ENCODE results near the gene N4BP2L2.

- TF ChIP-seq CTCF (conservative IDR thresholded peaks at IDR 0.05; ENCODE audit: low read depth in 2 of 2): no peak
- no peak for TF ChIP-seq EZH2phosphoT487 (IDR thresholded peaks at IDR 0.05; ENCODE audit: unreplicated experiment)
- no peak for TF ChIP-seq CREB1 (CRISPR knock-in tag; IDR thresholded peaks at IDR 0.05; ENCODE audit: low read depth)
- TF ChIP-seq POLR2AphosphoS5 (IDR thresholded peaks at IDR 0.05; ENCODE audit: low read depth): no peak
- TF ChIP-seq STAT1 (IDR thresholded peaks at IDR 0.05; ENCODE audit: unreplicated experiment): no peak
- TF ChIP-seq JUNB (IDR thresholded peaks at IDR 0.05; ENCODE audit: unreplicated experiment): no peak
Observed at GRCh38 chr13:32431361-32431760, 107.2 kb downstream of the N4BP2L2 start.

Data from GM23338 (cell line).